Measurements from ENCODE around the gene COL25A1.

Gene COL25A1

GRCh38 chr4:108849611-108850168 lies 452.8 kb downstream of the COL25A1 start:
- DNase-seq: no peak

GRCh38 chr4:108846568-108846967 lies 455.9 kb downstream of the COL25A1 start:
- no peak for DNase-seq

GRCh38 chr4:108840426-108840975 lies 462.0 kb downstream of the COL25A1 start:
- no peak for DNase-seq

- DNase-seq: no peak
Measured at GRCh38 chr4:108839333-108839732, 463.1 kb downstream of the COL25A1 start.

- DNase-seq: no peak
Measured at GRCh38 chr4:108838451-108838850, 464.0 kb downstream of the COL25A1 start.

- DNase-seq: no peak
Measured at GRCh38 chr4:108834835-108835384, 467.5 kb downstream of the COL25A1 start.

GRCh38 chr4:108834166-108834834 lies 468.2 kb downstream of the COL25A1 start:
- DNase-seq: no peak

- no peak for DNase-seq
Measured at GRCh38 chr4:108833046-108833445, 469.4 kb downstream of the COL25A1 start.

- DNase-seq: no peak
Measured at GRCh38 chr4:108831886-108832285, 470.6 kb downstream of the COL25A1 start.

GRCh38 chr4:108831291-108831690 lies 471.2 kb downstream of the COL25A1 start:
- DNase-seq: no peak

- peak; percentile 51 to 72 for DNase-seq
Measured at GRCh38 chr4:108830509-108831244, 471.8 kb downstream of the COL25A1 start.

GRCh38 chr4:108829966-108830492 lies 472.4 kb downstream of the COL25A1 start:
- no peak for DNase-seq

- no peak for DNase-seq
Measured at GRCh38 chr4:108828620-108829019, 473.8 kb downstream of the COL25A1 start.

GRCh38 chr4:108825737-108826136 lies 476.7 kb downstream of the COL25A1 start:
- no peak for DNase-seq

- DNase-seq: no peak
Measured at GRCh38 chr4:108821351-108821930, 481.0 kb downstream of the COL25A1 start.

GRCh38 chr4:108820492-108821350 lies 481.7 kb downstream of the COL25A1 start:
- DNase-seq: no peak

GRCh38 chr4:108814326-108814725 lies 488.1 kb downstream of the COL25A1 start:
- no peak for DNase-seq

- no peak for DNase-seq
Measured at GRCh38 chr4:108813261-108813660, 489.2 kb downstream of the COL25A1 start.

GRCh38 chr4:108811486-108811885 lies 491.0 kb downstream of the COL25A1 start:
- DNase-seq: no peak

GRCh38 chr4:108810087-108810486 lies 492.4 kb downstream of the COL25A1 start:
- DNase-seq: no peak

GRCh38 chr4:108804648-108805273 lies 497.7 kb downstream of the COL25A1 start:
- DNase-seq: no peak
